Hematopoietic multipotent progenitor cell treated with erythropoietin and hydrocortisone succinate and interleukin-3 and kit ligand, for 17 days (in vitro differentiated cells): ENCODE results near the gene HNRNPC.

Experiments
- DNase-seq: peaks from one replicate; pipeline ENCODE4 v3.0.0-alpha.2; 2015; ENCODE audit warnings: low spot score

The HNRNPC gene

DNA sequence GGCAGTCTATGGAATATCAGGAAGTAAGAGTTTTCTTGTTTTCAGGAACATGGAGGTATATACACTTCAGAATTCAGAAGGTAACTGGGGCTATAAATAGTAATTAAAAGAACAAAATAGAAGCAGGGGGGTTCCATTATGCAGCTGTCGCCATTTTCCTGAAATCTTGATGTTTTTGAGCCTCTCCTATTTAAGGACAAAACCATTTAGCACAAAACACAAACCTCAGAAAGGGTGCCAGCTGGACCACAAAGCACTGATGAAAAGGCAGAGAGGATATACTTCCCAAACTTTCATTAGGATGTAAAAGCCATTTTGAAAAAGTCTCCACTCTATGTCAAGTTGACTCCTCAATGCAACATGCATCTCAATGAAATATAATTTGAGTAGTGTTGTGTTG, 59.2 kb downstream of the HNRNPC start:
- DNase-seq: no peak

DNA sequence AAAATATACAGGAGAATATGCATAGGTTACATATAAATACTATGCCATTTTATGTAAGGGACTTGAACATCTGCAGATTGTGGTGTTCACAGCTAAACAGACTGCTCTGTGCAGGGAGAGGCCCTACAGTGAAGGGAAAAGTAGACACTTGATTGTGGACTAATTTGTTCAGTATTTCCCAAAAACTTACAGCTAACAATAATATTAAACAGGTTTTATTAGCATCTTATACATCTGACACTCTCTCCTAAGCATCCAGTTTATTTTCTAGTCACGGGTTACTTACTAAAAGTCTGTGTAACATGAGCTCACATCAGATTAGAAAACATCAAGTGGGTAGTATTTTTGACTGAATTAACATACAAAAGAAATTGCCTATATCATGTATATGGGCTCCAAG, 60.1 kb downstream of the HNRNPC start:
- no peak for DNase-seq

DNA sequence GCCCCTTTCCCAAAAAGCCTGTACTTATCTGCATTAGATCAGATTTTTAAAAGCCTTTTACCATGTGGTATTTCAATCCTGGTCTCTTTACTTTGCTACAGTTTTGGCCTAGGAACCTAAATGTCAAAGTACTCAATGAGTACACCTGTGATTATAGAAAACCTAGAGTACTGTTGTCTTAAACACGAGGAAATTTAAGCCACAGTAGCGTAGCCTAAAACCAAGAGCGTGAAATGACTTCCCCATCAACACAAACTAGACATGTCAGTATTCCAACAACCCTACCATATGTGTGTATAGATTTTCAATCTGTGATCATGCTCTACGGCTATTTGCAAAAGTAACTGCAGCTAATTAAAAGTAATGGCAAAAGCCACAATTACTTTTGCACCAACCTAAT, 60.7 kb downstream of the HNRNPC start:
- DNase-seq: no peak

DNA sequence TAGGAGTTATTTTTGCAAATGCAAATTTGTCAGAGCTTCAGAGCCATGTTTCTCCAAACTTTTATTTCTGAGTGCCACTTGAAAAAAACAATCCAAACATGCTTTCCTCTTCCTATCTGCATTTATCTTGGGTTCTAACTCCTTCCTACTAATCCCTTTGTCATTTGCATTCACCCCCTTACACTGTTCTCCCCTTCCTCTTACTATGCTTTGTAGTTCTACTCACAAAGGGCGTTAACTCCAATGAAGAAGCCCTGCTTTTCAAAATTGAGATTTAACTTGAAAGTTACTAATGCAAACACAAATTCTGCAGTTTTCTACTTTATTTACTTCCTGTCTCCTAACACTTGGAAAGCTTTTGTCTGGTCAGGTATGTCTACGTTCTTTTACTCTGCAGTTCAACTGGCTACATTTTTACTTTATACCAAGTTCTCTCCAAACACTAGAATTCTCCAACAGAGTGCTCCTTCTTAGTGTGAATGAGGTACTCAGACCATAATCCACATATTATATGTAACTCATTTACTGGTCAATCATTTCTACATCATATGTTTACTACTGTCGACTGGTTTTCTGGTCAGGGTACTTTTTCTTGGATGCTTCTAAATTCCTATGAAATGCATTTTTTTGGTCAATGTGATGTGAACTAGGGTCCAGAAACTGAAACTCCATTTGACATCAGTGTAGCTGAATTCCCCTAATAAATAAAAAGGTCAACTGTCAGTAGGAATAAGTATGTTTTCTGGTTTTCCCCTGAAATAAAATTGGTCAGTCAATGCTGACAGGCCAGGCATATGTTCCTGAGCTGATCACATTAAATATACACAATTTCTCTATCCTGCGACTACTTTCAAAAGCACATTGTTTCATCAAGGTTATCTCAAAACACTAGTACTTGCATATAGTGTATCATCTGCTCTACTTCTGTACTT, 62.2 kb downstream of the HNRNPC start:
- DNase-seq: no peak

DNA sequence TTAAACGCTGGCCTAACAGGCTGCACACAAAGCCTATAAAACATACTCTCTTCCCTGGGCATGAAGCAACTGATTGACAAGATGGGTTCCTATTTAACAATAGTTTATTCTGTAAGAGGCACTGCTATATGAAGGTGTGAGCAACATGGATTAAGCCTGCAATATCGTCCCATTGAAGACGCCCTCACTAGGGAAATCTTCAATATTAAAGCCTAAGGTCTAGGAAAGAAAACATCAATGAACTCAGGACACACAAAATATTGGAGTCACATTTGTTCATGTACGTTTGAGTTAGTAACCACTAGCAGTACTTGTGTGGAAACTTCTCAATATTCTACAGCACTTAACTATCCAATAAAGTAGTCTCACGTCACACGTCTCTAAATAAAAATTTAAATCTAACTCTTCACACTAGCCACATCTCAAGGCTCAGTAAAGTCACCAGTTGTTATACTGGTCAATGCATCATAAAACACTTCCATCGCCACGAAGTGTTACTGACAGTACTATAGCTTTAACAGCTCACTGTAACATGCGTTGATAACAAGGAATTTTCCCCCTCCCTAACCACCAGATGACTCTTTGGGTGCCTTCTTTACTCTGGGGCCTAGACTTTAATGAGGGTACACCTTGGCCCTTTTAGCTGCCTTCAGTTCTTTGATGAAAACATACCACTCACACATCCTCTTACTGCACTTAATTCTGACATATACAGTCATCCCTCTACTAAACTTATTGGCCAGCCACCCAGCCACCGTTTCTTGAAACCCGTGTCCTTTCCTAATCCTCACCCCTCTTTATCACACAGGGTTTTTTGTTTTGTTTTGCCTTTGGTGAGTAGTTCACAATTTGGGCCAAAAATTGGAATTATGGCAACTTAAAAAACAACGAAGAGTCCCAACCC, 63.3 kb downstream of the HNRNPC start:
- no peak for DNase-seq

DNA sequence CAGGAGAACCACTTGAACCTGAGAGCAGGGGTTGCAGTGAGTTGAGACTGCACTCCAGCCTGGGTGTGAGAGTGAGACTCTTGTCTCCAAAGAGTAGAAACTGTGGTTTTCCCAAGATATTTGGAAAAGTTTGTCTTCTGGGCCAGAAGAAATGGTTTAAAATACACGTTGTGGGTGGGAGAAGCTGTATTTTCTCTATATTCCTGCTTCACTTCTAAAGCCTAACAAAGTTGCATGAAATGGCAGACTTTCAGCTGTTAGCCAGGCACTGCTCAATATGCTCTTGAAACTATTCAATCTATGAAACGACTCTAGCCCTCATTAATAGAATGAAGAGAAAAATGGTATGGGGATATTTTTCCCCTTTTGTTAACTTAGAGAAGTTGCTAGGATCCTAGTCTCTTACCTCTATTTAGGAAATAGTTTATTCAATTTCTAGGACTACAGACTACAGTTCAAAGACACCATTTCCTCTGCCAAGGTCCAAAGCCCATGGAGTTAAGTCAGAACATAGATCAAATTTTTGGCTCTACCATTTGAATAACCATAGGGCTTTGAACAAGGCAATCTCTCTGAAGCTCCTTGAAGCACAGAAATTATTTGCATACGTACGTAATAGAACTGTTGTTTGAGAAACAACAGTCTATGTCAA, 64.1 kb downstream of the HNRNPC start:
- no peak for DNase-seq

DNA sequence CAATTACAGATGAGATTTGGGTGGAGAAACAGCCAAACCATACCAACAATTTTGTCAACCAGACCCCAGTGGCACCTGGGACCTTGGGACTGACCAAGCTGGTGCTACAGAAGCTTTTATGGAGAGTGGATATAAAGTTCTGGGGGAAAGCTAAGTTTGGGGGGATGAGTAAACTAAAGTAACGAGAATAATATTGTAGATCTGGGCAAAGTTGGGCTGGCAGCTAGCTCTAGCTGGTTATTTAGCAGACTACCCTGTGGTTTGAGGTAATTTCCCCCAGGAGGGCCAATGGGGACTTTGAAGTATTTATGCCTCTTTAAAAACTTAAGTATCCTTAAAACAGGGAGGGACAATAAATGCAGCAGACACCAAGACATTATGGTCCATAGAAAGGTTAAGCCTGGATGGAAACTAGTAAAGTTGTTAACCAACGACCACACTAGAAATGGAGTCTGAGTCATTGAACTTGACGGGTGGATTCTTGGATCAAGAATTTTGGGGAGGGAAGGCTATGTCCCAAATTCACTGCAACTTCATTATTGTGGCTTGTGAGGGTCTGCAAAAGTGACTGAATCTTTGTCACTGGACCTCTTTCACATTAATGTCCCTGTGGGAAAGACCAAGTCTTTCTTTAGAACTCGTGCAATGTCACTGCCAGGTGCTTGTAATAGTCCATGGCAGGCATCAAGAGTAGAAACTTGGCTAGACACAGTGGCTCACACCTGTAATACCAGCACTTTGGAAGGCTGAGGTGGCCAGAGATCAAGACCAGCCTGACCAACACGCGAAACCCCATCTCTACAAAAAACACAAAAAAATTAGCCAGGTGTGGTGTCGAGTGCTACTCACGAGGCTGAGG, 64.8 kb downstream of the HNRNPC start:
- DNase-seq: no peak

DNA sequence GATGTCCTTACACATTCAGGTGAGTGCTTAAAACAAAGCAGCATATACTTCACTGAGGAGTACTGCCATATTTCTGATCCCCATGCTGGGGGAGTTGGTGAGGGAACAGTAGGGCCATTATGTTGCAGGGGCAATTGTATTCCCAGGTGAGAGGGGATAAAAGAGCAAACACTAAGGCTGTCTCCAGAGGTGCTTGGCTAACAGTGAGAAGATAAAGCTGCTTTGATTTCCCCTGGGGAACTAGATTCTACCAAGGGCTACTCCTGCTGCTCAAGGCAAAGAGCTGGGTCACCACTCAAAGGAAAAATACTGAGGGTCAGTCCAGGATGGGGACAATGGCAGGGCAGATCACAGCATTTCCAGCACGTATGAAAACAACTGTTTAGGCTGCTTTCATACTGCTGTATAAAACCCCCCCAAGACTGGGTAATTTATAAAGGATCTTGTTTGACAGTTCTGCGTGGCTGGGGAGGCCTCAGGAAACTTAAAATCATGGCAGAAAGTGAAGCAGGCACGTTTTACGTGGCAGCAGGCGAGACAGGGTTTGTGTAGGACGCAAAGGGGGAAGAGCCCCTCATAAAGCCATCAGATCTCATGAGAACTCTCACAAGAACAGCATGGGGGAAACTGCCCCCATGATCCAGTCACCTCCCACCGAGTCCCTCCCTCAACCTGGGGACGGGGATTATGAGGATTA, 65.6 kb downstream of the HNRNPC start:
- no peak for DNase-seq

DNA sequence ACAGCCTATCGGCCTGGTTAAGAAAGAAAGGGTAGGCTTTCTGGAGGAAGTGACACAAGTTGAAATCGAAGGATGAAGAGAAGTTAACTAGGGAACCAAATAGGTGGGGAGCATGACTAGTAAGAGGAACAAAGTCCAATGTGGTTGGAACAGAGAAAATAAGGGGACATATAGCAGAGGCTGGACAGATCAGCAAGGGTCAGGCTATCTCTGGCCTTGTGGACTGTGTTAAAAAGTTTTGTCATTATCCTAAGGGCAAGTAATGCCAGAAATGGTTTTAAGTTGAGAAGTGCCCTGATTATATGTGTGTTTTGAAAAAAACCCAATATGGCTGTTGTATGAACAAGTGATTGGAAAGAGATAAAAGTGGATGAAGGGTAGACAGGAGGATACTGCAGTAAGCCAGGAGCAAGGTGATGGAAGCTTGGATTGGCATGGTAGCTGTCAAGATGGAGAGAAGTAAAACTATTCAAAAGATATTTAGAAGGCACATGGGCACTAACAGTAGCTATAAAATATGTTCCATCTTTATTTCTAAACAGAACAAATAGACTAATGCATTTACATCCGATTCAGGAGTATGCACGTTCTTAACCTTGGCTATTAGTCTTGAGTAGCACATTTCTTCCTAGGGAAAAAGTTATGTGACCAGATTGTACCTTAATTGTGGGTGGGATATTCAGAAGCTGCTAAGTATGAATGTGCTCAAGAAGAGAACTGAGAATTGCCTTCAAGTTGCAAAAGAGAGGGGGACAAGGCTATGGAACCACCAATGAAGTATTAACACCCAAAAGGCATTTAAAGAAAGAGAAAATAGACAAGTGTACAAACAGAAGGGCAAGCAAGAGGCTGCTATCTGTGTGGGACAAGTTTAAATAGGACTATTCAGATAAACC, 66.5 kb downstream of the HNRNPC start:
- DNase-seq: no peak

DNA sequence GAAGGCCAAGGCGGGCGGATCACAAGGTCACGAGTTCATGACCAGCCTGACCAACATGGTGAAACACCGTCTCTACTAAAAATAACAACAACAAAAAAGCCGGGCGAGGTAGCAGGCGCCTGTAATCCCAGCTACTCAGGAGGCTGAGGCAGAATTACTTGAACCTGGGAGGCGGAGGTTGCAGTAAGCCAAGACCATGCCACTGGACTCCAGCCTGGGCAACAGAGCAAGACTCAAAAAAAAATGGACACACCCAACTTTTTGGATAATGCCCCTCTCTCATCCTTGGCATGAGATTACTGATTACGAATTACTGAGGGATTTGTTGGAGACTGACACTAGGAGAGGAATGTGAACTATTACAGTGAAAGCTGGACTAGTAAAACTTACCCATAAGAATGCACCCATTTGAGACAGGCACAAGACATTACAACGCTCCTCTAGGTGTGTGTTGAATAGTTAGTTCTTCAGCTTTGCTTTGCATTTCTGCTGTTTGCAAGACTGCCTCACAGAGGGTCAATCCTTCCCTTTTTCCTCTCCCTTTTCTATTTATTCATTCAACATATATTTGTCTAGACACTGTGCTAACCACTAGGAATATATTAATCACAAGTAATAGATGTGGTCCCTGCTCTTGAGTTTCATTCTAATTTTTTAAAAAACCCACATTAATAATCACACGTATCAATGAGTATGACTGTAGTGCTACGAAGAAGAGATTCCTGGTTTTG, 67.3 kb downstream of the HNRNPC start:
- no peak for DNase-seq

DNA sequence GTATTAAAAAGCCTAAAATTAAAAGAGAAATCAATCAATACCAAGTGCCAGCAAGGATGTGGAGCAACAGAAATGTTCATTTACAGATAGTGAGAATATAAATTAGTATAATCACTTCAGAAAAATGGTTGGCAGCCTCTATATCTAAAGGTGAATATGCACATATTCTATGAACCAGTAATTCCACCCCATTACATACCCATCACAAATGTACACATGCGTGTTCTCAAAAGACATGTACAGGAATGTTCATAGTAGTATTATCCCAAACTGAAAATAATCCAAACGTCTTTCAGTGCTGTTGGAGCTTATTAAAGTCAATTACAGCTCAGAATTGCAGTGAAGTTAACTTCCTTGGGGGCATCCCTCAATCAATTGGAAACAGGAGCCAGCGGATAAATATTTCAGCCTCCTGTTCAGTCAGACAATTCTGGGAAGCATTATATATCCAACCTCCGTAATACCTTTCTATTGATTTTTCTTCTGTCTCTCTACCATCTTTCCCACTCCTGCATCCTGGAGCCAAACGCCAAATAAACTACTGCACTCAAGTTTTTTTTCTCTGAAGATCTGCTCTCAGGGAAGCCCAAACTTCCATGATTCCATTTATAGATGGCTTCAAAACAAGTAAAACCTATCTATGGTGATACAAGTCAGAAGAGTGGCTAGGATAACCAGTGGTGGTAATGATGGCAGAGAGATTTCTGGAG, 68.3 kb downstream of the HNRNPC start:
- no peak for DNase-seq

DNA sequence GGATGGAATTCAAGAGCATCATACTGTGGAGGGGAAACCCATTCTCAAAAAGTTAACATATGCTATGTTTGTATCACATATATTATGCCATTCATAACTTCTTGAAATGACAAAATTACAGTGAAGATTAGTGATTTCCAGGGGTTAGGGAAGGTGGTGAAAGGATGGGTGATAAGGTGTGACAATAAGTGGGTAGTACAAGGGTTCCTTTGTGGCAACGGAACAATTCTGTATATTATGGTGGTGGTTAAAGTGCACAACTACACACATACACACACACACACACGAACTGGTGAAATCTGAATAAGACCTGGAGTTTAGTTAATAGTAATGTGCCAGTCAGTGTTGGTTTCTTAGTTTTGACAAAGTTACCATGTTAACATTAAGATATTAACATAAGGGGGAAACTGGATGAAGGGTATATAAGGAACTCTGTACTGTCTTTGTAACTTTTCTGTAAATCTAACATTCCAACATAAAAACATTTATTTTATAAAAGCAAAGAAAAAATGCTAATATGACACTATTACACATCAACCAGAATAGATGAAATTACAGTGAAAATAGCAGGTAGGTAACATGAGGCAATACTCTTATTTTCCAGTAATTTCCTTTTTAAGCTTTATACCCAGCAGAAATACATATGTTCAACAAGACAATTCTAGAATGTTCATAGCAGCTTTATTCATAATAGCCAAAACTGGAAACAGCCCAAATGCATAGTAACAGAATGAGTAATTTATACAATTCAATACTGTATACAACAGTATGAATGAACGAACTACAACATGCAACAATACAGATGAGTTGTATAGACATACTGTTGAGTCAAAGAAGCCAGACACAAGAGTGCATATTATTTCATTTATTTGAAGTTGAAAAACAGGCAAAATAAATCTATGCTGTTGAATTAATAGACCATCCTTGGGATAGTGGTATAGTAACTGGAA, 69.4 kb downstream of the HNRNPC start:
- no peak for DNase-seq

DNA sequence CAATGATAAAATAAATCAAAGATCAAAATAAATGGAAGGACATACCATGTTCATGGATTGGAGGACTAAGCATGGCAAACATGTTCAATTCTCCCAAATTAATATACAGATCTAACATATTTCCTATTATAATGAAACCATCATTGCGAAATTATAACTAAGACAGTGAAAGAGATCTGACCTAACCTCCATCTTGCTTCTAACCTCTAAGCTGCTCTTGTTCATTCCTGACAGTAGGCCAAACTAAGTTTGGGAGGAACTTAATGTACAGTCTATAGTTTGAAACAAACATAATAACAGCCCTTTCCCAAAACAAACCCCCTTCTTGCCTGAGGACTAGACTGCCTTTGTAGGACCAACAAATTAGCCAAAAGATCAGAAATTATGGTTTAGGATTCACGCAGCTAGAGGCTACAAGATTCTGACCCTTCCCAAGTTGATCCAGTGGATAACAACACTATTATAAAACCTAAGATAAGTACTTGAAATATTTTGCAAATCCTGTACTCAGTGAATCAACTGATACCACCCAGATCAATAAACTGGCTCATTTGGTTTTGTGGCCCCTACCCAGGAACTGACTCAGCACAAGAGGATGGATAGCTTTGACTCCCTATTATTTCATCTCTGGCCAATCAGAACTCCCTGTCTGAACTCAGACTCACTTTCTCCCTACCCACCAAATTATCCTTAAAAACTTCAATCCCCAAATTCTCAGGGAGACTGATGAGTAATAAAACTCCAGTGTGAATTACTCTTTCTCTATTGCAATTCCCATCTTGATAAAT, 71.6 kb downstream of the HNRNPC start:
- no peak for DNase-seq

DNA sequence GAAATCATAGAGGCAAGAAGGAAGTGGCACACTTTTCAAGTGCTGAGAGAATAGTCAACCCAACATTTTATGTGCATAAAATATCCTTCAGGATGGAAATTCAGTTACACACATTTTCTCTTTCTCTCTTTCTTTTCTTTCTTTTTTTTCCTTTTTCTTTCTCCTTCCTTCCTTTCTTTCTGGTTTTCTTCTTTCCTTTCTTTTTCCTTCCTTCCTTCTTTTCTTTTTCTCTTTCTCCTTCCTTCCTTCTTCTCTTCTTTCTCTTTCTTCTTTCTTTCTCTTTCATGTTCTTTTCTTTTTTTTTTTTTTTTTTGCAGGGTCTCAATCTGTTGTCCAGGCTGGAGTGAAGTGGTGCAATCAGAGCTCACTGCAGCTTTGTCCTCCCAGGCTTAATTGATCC, 74.6 kb downstream of the HNRNPC start:
- no peak for DNase-seq

DNA sequence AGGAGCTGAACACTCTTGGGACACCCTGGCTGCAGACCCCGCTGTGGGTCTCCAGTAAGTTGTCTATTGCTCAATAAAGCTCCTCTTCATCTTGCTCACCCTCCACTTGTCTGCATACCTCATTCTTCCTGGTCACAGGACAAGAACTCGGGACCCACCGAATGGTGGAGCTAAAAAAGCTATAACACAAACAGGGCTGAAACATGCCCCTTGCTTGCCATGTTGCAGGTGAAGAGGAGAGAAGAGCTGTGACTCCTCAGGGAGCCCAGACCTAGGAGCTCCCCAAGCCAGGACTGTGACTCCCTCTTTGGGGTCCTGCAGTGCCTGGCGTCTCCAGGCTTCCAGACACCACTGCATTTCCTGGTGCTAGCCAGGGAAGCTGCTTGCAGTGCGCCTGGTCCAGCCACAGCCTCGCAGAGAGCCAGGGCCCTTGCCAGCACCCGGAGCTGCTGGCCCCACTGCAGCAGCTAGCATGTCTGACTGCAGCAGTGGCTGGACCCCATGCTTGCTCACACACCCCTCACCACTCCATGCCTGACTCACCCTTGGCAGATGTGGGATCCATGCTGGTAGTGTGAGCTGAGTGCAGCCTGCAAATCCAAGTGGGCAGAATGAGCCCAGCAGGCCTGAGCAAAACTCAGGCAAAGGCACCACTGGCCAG, 76.2 kb downstream of the HNRNPC start:
- DNase-seq: no peak

DNA sequence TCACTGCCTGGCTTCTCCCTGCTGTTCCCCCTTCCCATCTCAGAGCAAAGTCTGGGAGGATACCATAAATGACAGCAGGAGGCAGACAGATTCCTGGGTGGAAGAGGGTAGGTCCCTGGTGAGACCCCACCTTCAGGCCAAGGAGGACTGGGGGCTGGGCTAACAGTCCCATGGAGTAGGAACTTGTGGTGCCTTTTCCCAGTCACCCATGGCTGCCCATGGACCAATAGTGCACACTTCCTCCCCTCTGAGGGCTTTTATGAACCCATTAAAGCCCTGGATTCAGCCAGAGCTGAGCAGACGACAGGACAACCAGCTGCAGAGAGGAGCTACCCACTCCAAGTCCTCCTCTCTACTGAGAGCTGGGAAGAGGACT, 76.8 kb downstream of the HNRNPC start:
- DNase-seq: no peak
